Activated CD8-positive, alpha-beta memory T cell treated with anti-CD3 and anti-CD28 coated beads, Interleukin-2, amount 50 U/mL, for 24 hours (primary cell): ENCODE data around the gene TSPEAR.
"Not testable (repeated sequence)": the region's sequence is repeated elsewhere in the genome, so short reads cannot be mapped to it uniquely, and the experiment has no call there.

ENCODE experiments used
- DNase-seq: peaks from one replicate; pipeline ENCODE4 v3.0.0-alpha.2; 2020; ENCODE audit errors: extremely low read depth

Gene TSPEAR

DNA sequence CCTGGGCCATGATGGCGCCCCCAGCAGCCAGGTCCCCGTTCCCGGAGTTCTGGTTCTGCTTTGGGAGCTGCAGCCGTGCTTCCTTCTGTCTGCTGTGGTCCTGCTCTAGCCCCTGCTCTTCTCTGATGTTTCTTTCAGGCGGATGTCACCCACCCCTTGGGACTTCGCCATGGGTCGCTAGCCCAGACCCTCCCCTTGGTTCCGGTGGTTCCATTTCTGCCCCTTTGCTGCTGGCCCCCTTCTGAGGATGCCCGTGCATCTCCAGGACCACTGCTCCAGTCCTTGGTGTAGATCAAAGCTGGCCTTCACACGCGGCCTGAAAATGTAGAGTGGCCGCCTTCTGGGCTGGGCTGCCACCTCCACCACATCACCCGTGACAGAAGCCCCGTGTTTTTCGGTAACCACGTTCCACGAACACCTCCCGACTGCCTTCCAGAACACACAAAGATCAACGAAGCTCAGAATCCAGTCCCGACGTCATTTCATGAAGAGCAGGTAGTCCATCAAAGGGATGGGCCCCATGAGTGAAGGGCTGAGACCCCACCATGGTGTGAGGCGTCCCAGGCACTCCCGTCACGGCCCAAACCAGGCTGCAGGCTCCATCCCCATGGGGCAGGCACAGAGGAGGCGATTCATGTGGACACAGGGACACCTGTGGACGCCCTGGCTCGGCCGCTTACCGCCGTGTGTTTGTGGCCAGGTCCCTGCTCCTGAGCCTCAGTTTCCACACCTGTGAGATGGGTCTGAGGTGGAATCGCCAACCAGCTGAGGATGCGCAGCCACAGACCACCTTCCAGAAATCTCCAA, 195.8 kb downstream of the TSPEAR start:
- no peak for DNase-seq

DNA sequence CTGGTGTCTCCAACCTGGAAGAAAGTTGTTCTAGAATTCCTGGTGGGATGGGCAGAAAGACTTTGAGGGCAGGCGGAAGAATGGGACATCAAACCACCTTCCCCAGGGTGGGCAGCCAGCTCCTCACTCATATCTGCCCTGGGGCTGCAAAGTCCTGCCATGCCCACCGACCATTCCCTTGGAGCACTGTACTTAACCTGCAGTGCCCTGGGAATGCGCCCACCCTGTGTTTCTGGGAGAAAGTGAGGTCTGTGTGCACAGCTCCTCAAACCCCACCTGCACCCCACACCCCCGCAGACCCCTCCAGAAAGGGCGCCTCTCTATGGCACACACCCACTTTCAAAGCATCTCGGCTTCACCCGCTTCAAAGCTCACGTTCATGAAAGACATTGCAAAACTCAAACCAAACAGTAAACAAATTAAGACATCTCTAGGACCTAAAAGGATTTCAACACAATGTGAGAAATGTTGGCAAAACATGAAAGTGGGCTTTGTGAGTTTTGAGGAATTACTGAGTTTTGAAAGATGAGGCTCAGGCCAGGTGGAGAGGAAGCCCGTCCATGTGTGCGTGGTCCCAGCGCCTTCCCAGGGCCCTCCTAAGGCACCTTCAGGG, 196.5 kb downstream of the TSPEAR start:
- no peak for DNase-seq

DNA sequence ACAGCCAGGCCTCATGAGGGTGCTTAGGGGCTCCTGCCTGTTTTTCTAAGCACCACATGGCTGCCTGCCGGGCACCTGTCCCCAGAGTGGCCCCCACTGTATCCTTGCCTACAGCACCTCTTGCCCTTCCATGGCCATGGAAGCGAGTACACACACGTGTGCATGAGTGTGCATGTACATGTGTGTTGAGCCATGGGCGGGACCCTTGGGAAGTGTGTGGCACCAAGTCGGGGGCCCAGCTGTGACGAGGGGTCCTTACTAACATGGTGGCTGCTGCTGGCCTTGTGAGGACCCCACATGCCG, 197.2 kb downstream of the TSPEAR start:
- no peak for DNase-seq

DNA sequence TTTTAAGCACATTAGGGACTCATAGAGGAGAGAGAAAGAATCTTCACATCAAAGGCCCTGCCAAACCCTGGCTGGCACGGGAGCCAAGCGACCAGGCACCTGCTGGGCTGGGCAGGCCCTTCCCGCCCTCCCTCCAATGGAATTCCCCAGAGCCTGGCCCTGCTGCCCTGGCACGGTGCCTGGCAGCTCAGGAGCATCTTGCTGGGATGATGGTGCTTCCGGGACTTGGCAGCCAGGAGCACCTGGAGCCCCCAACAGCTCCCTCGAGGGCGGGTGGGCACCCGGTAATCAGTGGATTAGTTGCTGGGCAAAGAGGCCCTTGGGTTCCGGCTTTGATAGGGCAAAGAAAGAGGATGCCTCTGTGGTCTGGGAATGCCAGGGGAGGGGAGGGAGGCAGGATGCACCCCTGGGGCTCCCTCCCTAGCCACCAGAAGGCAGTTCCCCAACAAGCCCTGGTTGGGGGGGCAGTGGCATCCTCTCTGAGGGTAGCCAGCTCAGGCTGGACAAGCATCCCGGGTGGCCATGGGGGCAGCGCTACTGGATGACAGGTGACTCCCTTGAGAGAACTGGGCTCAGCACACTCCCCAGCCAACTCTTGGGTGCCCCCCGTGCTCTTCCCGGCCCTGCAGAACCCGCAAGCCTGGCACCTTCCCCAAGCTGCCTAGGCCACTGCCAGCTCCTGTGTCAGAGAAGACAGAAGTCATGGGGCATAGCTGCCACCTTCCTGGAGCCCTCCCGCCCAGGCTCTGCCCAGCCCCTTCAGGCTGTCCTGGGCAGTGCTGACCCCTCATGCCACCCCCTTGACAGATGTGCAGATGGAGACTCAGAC, 197.8 kb downstream of the TSPEAR start:
- no peak for DNase-seq

DNA sequence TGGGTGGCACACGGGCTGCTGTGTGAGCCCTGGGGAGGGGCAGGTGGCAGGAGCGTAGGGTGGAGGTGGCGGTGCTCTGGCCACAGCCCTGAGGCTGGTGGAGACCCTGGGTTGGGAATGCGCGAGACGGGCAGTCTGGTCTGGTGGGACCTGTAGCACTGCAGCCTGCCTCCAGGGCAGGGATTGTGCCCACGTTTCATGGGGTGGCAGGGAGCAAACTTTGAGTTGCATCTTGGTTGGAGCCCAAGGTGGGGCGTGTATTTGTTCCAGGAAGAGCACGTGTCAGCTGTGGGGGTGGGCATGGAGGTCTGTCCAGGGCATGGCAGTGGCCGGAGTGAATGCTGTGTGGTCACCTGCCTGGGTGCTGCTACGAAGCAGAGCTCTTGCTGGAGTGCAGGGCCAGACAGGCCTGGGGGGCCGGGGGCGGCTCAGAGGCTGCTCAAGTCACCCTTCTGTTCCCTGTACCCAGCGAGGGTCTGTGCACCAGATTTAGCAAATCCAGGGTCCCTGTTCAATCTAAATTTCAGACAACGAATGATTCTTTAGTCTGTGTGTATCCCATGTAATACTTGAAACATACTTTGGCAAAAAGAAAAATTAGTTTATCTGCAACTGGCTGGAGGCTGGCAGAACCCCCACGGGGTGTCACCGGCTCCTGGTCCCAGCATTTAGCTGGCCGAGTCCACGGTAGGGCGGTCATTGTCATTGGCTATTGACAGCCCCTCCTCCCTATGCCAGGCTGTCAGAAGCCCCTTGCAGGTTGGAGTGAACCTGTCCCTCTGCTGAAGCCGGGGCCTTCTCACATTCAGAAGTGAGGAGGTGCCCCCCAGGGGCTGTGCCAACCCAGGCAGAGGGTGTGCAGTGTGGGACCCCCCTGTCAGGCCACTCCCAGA, 198.6 kb downstream of the TSPEAR start:
- DNase-seq, result no peak

DNA sequence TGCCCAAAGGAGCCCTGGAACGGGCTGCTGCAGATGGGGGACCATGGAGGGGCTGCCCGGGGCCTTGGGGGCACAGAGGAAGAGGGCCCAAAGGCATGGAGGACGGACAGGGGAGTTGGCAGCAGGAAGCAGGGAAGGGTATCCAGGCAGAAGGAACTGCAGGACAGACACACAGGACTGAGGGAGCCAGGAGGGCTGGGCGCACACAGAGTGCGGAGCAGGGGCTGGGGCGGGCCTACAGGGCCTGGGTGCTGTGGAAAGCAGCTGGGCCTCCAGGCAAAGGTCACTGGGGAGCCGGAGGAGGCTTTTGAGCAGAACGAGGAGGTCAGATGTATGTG, 199.5 kb downstream of the TSPEAR start:
- DNase-seq, result no peak

DNA sequence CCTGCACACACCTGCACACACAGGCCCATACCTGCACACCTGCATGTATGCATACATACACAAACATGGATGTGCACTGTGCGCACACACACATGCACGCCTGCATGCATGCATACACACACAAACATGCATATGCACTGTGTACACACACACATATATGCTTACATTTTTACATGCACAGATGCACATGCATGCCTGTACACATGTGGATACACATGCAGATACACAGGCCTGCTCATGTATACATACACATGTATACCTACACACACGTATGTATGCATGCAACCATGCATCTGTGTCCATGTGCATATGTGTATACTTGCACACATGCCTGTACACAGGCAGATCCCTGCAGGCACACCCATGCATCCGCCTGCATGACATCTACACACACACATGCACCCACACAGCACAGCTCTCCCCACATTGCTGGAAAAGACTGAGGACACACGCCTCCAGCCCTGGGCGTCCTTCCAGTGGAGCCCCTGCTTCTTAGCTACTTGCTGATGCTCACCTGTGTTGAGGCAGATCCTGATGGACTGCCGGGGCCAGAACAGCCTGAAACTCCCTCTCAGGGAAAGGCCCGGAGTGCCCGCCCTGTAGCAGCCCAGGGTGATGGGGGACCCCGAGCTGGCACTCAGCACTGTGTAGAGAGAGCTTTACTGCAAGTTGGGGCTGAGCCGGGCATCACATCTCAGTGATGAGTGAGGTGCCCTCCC, 200.0 kb downstream of the TSPEAR start:
- no peak for DNase-seq

DNA sequence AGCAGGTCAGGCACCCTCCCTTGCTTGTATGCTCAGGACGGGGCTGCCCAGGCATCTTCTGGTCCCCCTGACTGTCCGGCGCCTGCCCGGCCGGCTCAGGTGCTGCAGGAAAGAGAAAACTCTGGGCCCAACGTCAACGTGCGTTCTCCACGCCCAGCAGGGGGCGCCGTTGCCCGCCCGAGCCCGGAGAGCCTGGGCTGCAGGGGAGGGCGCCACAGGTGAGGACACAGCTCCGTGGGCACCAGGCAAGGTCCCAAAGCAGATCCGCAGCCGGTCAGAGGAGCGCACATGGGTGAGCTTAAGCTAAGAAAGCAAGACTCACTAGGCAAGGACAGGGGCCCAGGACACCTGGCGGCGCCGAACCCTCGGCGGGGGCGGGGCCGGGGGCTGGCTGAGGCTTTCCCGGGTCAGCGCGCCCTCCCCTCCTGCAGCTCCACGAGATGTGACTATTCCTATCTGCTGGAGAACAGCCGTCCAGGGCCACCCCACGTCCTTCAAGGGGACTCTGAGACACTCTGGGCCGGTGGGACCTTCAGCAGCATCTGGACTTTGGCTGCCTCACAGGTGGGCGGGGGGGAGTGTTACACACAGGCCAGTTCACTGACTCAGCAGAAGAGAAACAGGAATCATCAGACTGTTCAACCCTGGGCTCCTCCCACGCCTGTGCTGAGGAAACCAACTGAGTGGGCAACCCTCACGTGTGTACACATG, 200.7 kb downstream of the TSPEAR start:
- DNase-seq, result peak; percentile 25

DNA sequence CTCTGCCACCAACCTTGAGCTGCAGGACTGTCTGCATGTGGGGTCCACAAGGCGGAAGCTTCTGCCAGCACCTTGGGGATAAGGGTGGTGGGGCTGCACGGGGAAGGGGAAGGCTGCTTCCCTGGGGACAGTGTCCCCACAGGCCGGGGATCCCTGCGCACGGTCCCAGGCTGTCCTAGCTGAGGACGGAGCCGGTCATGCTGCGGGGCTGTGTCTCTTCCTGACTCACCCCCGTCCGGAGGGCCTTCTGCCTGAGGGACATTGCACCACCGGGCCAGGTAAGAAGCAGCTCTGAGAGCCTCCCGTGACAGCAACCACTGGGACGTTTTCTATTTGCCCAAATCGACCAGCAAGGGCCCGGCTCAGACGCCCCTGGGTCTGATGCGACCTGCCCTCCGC, 201.3 kb downstream of the TSPEAR start:
- no peak for DNase-seq

DNA sequence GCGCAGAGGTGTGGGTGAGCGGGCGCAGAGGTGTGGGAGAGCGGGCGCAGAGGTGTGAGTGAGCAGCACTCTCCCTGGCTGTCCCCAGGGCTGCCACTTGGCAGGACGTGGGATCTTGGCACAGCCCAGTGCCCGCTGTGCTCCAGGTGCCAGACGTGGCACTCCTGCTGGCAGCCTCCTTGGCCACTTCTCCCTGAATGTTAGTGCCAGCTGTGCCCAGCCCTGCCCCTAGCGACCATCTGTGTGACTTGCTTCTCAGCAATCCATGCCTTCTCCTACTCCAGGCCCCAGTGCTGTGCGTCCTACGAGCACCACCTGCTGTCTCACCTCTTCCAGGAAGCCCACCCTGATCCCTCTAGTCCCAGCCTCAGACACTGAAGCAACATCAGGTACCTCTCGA, 201.8 kb downstream of the TSPEAR start:
- DNase-seq, result no peak

DNA sequence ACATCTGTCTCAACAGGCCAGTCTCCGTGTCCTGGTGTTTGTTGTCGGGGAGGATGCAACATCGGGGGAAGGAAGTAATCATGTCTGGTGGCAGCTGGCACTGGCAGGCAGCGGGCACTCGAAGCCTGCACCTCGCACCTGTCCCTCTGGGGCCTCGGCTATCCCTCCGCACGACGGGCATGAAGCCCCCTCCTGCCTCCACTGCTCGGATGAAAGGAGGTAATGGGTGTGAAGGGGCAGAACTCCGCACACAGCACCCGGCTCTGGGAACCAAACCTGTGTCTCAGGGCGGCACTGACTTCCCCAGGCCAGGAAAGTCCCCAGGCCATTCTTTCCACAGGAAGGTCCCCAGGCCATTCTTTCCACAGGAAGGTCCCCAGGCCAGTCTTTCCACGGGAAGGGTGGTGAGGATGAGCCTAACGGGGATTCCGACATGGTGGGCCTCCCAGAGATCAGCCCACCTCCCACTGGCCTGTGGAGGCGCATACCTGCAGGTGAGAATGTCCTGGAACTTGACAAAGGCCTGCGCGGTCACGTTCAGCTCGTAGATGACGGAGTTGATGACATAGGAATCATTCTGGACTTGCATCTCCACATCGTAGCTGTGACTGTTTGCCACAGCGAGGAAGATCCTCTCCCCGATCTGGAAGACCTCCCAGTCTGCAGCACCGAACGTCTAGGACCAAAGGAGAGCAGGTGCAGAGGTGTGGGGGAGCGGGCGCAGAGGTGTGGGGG, 202.5 kb downstream of the TSPEAR start:
- no peak for DNase-seq

DNA sequence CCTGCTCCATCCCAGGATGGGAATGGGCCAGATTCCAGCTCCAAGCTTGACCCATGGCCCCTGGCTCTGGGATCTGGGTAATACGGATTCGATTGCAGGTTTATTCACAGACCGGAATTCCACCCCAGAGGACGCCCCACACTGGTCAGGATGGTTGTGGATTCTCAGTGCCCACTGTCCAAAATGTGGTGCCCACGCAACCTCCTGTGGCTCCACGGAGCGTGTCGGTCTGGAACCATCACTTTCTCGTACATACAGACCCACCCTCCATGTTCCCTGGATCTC, 203.0 kb downstream of the TSPEAR start:
- no peak for DNase-seq

DNA sequence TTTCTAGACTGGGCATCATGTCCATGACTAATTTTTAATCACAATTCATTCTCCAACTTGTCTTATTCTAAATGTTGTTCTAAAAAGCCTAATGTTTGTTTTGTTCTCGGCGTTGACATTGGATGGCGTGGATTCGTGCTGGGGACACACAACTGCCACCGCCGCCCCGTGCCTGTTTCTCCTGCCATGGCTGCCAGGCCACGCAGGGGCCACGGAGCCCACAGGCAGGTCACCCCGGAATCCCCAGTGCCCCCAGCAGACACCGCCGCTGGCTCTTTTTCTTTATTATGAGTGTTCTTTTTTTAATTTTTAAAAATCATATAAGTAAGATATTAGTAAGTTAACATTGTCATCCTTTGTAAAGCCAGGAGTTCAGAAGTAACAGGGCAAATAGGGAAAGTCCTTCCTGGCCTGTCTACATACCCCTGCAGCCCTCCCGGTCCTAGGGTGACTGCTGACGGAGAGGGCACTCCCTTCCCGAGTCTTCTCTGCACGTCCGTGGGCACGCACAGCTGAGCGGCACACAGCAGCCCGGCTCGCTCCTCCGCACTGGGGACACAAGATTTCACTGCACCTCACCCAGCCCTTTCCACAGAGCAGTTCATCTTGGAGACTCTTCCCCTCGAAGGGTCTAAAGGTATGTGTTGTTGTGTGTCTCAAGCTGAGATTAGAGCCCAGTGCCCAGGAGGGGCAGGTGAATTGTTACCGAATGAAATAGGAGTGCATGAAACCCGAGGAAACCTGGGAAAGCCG, 203.5 kb downstream of the TSPEAR start:
- no peak for DNase-seq

DNA sequence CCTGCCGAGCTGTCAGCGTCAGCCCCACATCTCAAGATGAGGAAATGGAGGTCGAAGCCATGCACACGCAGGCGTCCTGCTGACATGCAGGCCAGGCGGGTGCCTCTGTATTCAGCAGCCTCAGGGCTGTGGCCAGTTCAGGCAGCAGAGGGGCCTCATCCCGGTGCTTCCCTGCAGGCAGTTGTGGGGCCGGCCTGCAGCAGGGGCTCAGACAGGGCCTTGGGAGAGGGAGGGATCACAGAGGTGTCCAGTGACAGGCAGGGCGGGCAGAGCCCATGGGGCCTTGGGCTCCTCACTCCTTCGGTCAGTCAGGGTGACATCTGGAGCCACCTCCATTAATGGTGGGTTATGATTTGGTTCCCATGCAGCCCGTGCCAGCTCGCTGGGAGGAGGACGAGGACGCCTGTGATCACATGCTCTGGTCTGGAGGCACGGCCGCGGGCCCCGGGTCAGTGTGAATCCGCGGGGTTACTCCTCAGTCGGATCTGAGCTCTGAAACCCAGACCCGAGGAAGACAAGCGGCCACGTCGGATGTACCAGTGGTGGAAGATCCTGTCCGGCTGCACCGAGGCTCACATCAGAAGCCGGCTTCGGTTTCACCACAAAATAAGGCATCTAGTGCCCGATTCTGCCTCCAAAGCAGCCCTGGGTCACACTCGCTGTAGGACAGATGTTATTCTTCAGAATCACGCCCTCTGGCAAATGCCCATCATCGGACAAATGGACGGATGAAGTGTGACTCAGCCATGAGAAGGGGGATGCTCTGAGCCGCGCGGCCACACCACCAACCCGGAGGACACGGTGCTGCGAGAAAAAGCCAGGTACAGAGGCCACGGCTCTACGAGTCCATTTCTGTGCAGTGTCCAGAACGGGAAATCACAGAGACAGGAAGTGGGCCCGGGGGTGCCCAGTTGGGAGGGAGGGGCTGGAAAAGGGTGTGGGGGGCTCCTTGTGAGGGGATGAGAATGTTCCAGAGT, 204.8 kb downstream of the TSPEAR start:
- no peak for DNase-seq

DNA sequence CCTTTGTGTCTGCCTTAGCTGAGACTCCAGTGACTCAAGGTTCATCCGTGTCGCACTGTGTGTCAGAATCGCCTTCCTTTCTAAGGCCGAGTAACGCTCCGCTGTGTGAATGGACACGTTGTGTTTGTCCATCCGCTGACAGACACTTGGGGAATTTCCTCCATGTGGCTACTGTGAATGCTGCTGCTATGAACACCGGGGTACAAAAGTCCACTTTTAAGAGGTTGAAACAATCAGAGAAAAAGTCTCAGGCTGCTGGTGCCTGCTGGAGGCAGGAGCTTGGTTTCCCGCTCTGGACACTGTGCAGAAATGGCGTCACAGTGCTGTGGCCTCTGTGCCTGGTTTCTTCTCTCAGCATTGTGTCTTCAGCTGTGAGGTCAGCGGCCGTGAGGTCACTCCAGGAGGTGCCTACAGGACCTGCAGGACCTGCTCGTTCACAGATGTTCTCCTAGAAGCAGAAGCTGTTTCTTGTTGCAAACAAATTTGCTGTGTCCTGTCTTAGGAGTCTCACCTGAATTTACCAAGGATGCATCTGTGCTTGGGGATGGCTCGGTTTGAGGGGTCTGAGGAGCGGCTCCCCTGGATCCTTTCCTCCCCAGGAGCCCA, 205.6 kb downstream of the TSPEAR start:
- no peak for DNase-seq

DNA sequence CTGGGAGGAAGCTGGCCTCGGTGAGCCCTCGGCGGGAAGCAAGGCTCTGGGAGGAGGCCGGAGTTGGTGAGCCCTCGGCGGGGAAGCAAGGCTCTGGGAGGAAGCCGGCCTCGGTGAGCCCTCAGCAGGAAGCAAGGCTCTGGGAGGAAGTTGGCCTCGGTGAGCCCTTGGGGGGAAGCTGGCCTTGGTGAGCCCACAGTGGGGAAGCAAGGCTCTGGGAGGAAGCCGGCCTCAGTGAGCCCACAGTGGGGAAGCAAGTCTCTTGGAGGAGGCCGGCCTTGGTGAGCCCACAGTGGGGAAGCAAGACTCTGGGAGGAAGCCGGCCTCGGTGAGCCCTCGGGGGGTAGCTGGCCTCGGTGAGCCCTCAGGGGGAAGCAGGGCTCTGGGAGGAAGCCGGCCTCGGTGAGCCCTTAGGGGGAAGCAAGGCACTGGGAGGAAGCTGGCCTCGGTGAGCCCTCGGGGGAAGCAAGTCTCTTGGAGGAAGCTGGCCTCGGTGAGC, 207.4 kb downstream of the TSPEAR start:
- no peak for DNase-seq

DNA sequence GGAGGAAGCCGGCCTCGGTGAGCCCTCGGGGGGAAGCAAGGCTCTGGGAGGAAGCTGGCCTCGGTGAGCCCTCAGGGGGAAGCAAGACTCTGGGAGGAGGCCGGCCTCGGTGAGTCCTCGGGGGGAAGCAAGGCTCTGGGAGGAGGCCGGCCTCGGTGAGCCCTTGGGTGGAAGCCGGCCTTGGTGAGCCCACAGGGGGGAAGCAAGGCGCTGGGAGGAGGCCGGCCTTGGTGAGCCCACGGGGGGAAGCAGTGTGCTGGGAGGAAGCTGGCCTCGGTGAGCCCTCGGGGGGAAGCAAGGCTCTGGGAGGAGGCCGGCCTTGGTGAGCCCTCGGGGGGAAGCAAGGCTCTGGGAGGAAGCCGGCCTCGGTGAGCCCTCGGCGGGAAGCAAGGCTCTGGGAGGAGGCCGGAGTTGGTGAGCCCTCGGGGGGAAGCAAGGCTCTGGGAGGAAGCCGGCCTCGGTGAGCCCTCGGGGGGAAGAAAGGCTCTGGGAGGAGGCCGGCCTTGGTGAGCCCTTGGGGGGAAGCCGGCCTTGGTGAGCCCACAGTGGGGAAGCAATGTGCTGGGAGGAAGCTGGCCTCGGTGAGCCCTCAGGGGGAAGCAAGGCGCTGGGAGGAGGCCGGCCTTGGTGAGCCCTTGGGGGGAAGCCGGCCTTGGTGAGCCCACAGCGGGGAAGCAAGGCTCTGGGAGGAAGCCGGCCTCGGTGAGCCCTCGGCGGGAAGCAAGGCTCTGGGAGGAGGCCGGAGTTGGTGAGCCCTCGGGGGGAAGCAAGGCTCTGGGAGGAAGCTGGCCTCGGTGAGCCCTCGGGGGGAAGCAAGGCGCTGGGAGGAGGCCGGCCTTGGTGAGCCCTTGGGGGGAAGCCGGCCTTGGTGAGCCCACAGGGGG, 208.1 kb downstream of the TSPEAR start:
- DNase-seq, result not testable (repeated sequence)
